OCI-LY3 (cell line): ENCODE results near the gene PPM1N.

Experiments
- H2AFZ ChIP-seq: fragments of 200-600, 300-600 bp; shearing (Covaris generic); 2 replicates; pipeline ENCODE4 v1.6.0; 2014; ENCODE audit warnings: antibody characterized with exemption, low read depth, low read length
- H3K27ac ChIP-seq: fragments of 200-600, 300-600 bp; sonication (generic); 2 replicates; pipeline ENCODE4 v1.5.1; 2014; ENCODE audit warnings: mild to moderate bottlenecking, low read length, moderate library complexity, mixed read lengths
- H3K27me3 ChIP-seq: fragments of 200-600, 300-600 bp; sonication (generic); 2 replicates; pipeline ENCODE4 v1.6.1; 2014; ENCODE audit warnings: low read depth, low read length, mixed read lengths
- H3K36me3 ChIP-seq: fragments of 200-600, 300-600 bp; sonication (generic); replicated peaks from 2 replicates; pipeline ENCODE3; 2014; ENCODE audit warnings: low read depth, low read length, mixed read lengths
- H3K4me1 ChIP-seq: fragments of 300-600, 200-600 bp; sonication (generic); 2 replicates; pipeline ENCODE4 v1.6.1; 2014; ENCODE audit warnings: low read length, mixed read lengths
- H3K4me2 ChIP-seq: fragments of 200-600, 300-600 bp; sonication (generic); 2 replicates; pipeline ENCODE4 v1.6.1; 2014; ENCODE audit warnings: low read length, mixed read lengths
- H3K4me3 ChIP-seq: fragments of 300-600, 200-600 bp; sonication (generic); 2 replicates; pipeline ENCODE4 v1.5.1; 2014; ENCODE audit warnings: antibody characterized with exemption, mild to moderate bottlenecking, low read length, moderate library complexity
- H3K79me2 ChIP-seq: fragments of 300-600, 200-600 bp; shearing (Covaris generic); 2 replicates; pipeline ENCODE4 v1.6.1; 2014; ENCODE audit warnings: mild to moderate bottlenecking, low read length, mixed read lengths
- H3K9ac ChIP-seq: fragments of 300-600, 200-600 bp; shearing (Covaris generic); 2 replicates; pipeline ENCODE4 v1.6.0; 2014; ENCODE audit warnings: mild to moderate bottlenecking, low read length, moderate library complexity
- H3K9me3 ChIP-seq: fragments of 200-600, 300-600 bp; shearing (Covaris generic); 2 replicates; pipeline ENCODE4 v1.6.1; 2014; ENCODE audit warnings: low read length, mixed read lengths; ENCODE audit not compliant: insufficient read depth
- H4K20me1 ChIP-seq: fragments of 200-600, 300-600 bp; sonication (generic); 2 replicates; pipeline ENCODE4 v1.6.1; 2016; ENCODE audit warnings: low read length, mixed read lengths; ENCODE audit not compliant: insufficient read depth
- CTCF ChIP-seq: fragments of 200-600, 300-600 bp; sonication (generic); IDR thresholded peaks from 2 replicates; pipeline ENCODE4 v1.5.1; 2014; ENCODE audit warnings: antibody characterized with exemption, low read length, low read depth
- EZH2phosphoT487 ChIP-seq: fragments of 200-600 bp; shearing (Covaris generic); IDR thresholded peaks from 2 replicates; pipeline ENCODE4 v1.6.1; 2018; ENCODE audit warnings: antibody characterized with exemption, mixed run types, low read depth

Gene PPM1N

GRCh38 chr19:45471111-45471930 lies 26.9 kb upstream of the PPM1N start:
- peaks cover 33% of the 10 kb centered on the region for H3K27me3 ChIP-seq
- H3K4me1 ChIP-seq = peaks cover 18% of the 10 kb centered on the region
- no peak overlapping the region for H2AFZ ChIP-seq
- no peaks in the 10 kb centered on the region for H3K9me3 ChIP-seq
- no peak overlapping the region for H3K9ac ChIP-seq
- TF ChIP-seq CTCF (no peak), EZH2phosphoT487 (no peak)
- peaks cover 7% of the 10 kb centered on the region; the same call in 1 of the 2 replicates for H4K20me1 ChIP-seq
- no peaks in the 10 kb centered on the region for H3K79me2 ChIP-seq
- no peak overlapping the region for H3K4me2 ChIP-seq
- H3K4me3 ChIP-seq = no peak overlapping the region
- no peaks in the 10 kb centered on the region for H3K36me3 ChIP-seq
- H3K27ac ChIP-seq = no peak overlapping the region

- no peaks in the 10 kb centered on the region for H3K36me3 ChIP-seq
- no peak overlapping the region for H3K4me2 ChIP-seq
- no peak overlapping the region for H3K9ac ChIP-seq
- H3K27ac ChIP-seq = no peak overlapping the region
- H3K27me3 ChIP-seq = peaks cover 34% of the 10 kb centered on the region
- H3K79me2 ChIP-seq = no peaks in the 10 kb centered on the region
- no peak overlapping the region for H3K4me3 ChIP-seq
- peaks cover 17% of the 10 kb centered on the region for H3K4me1 ChIP-seq
- no peak for TF ChIP-seq EZH2phosphoT487
- TF ChIP-seq CTCF = no peak
- H4K20me1 ChIP-seq = peaks cover 7% of the 10 kb centered on the region; the same call in 1 of the 2 replicates
- H3K9me3 ChIP-seq = no peaks in the 10 kb centered on the region
- H2AFZ ChIP-seq = no peak overlapping the region
Observed at GRCh38 chr19:45471931-45472562, 26.2 kb upstream of the PPM1N start.

- no peak overlapping the region for H3K9ac ChIP-seq
- no peaks in the 10 kb centered on the region for H3K36me3 ChIP-seq
- TF ChIP-seq CTCF = no peak
- no peak overlapping the region for H2AFZ ChIP-seq
- H4K20me1 ChIP-seq = peaks cover 7% of the 10 kb centered on the region; the same call in 1 of the 2 replicates
- H3K79me2 ChIP-seq = no peaks in the 10 kb centered on the region
- H3K4me2 ChIP-seq = no peak overlapping the region
- no peak overlapping the region for H3K27ac ChIP-seq
- peaks cover 20% of the 10 kb centered on the region for H3K4me1 ChIP-seq
- H3K4me3 ChIP-seq = no peak overlapping the region
- no peaks in the 10 kb centered on the region for H3K9me3 ChIP-seq
- H3K27me3 ChIP-seq = peaks cover 34% of the 10 kb centered on the region
Observed at GRCh38 chr19:45472563-45473366, 25.5 kb upstream of the PPM1N start.

- Histone ChIP-seq H3K9me3 (no peaks in the 10 kb centered on the region), H2AFZ (no peak overlapping the region), H3K27me3 (peaks cover 34% of the 10 kb centered on the region), H3K79me2 (no peaks in the 10 kb centered on the region), H3K4me1 (peaks cover 19% of the 10 kb centered on the region), H3K9ac (no peak overlapping the region), H3K36me3 (no peaks in the 10 kb centered on the region), H3K4me3 (no peak overlapping the region), H3K4me2 (no peak overlapping the region), H3K27ac (no peak overlapping the region), H4K20me1 (peaks cover 2% of the 10 kb centered on the region; the same call in 1 of the 2 replicates)
- TF ChIP-seq EZH2phosphoT487 = no peak
- no peak for TF ChIP-seq CTCF
Observed at GRCh38 chr19:45473367-45473681, 24.9 kb upstream of the PPM1N start.
